GM03348 (cell line): ENCODE data around the gene TMX4.
"Not testable (repeated sequence)": the region's sequence is repeated elsewhere in the genome, so short reads cannot be mapped to it uniquely, and the experiment has no call there.

ENCODE experiments used
- DNase-seq: peaks from one replicate; pipeline ENCODE4 v3.0.0; 2012; ENCODE audit warnings: low spot score

The TMX4 gene

GRCh38 chr20:7967199-7967844 lies 52.2 kb downstream of the TMX4 start:
- DNase-seq: peak; percentile 75

- no peak for DNase-seq
These were observed 53.4 kb downstream of the TMX4 start for GRCh38 chr20:7966176-7966575.

DNA sequence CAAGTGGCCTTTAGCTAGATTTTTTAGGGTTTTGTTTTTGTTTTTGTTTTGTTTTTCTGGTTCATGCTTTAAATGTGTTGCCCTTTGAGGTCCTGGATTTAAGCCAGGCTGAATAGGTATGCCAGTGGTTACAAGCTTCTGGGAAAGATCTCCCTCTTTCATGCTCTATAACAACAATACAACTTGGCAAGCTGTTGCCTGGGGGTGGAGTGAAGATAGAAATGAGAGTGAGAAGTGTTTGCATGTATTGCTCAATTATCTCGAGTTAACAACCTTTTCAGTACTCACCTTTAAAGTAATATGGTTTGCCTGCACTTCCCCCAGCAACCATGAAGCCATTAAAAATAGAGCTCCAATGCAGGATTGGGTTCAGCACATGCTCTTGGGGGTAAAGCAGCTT lies 60.1 kb downstream of the TMX4 start:
- DNase-seq: no peak

DNA sequence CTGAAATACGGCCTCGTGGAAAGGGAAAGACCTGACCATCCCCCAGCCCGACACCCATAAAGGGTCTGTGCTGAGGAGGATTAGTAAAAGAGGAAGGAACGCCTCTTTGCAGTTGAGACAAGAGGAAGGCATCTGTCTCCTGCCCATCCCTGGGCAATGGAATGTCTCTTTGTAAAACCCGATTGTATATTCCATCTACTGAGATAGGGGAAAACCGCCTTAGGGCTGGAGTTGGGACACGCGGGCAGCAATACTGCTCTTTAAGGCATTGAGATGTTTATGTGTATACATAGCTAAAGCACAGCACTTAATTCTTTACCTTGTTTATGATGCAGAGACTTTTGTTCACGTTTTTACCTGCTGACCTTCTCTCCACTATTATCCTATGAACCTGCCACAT lies 63.0 kb downstream of the TMX4 start:
- DNase-seq: not testable (repeated sequence)

GRCh38 chr20:7950387-7950786 lies 69.2 kb downstream of the TMX4 start:
- no peak for DNase-seq

GRCh38 chr20:7943891-7944290 lies 75.7 kb downstream of the TMX4 start:
- DNase-seq: no peak

DNA sequence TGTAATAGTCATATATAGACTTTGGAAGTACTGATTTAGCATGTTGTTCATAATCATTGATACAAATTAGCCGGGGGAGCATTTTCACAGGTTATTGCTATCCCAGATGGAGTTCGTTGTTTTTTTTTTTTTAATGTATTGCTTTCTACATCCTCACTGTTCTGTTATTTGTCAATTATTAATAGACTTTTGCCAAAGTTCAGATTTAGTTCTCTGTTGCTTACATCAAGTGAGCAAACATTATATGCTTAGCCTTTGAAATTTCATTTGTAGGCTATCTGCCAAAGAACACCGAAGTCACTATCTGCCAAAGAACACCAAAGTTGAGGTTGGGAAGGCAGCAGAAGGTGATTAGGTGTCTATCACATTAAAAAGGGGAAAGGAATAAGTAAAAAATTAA lies 79.2 kb downstream of the TMX4 start, which contains the start of gene HAO1:
Gene HAO1, minus strand, starts transcription at position 118 of the 400 bp plus-strand sequence. Its CDS starts 36 bp downstream, at position 82.
- DNase-seq: no peak

DNA sequence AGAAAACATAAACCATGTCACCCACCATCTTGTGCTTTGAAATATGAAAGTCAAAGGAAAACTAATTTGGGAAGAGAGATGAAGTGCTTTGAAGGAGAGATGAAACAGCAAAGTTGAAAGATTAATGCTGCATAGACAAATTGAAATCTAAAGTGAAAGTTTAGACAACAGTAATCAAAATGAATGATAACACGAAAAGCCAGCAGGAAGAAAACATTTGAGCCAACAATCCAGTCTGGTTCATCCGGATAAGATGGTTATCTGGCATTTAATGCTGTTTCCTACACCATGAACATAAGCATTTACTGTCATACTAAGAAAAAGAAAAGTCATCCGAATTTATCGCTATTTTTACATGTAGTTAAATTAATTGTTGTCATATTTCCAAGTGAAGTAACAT lies 79.9 kb downstream of the TMX4 start:
- no peak for DNase-seq

- DNase-seq: no peak
These were observed 81.5 kb downstream of the TMX4 start for GRCh38 chr20:7938058-7938457.

DNA sequence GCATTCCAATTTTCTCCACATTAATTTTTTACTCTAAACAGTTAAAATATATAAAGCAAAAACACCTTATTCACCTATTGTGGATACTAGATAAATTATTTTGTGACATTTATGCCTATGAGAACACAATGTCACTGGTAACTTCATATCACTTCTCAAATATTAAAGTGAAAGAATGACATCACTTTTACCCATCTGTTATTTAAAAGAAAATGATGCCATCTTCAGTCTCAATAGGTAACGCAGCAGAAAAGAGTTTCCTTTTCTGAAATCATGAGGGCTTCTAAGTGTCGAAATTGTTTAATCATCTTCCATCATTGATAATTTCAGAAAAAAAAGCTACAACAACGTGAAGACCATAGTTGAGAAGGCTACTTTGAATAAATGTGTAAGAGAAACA lies 82.2 kb downstream of the TMX4 start:
- DNase-seq: no peak

GRCh38 chr20:7935027-7935551 lies 84.5 kb downstream of the TMX4 start:
- DNase-seq: no peak

DNA sequence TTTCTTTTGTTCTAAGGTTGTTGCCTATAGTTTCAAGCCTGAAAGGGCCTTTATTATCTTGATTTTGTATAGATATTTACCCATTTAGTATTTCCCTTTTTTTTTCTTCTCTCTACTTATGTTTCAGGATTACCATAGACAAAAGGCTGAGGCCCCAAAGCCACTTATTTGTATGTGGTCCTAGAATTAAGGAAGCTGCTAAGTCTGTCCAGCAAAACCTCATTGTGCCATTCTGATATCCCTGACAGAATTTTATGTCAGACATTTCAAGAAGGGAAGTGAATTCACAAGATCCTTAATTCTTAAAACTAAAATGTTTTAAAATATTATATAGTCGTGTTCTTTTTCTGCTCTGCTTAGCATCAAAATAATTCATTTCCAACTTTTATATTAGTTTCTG lies 86.2 kb downstream of the TMX4 start:
- DNase-seq: no peak

- no peak for DNase-seq
These were observed 89.2 kb downstream of the TMX4 start for GRCh38 chr20:7930343-7930742.
